HepG2 (cell line): ENCODE data around the gene NOC2L. TPM values are rescaled to one million over a fixed set of nuclear protein-coding genes. Genes with fewer than 3 reads are reported as not detected.
"Not testable (repeated sequence)": the region's sequence is repeated elsewhere in the genome, so short reads cannot be mapped to it uniquely, and the experiment has no call there.

Experiments used
- ATAC-seq: fragments of 200-7000 bp; cut with Tn5 transposase; 3 replicates; pipeline ENCODE4 v1.9.1; 2020; ENCODE audit warnings: mild to moderate bottlenecking, moderate library complexity
- BruUV-seq: library from RNA; stranded (reverse); fragments of 400-500 nt; replicated peaks from 2 replicates; lab custom pipeline; 2021; lab: Mats Ljungman, UMichigan
- CTCF ChIA-PET: fragments of 300-600 bp; formaldehyde crosslinking; extraction: SDS; loops from one replicate; lab custom pipeline; 2021; ENCODE audit warnings: low total read pairs, inconsistent platforms, low intra/inter-chr PET ratio; lab: Yijun Ruan, JAX
- POLR2A ChIA-PET: fragments of 350-600 bp; sonication (Branson Sonifier 250); formaldehyde crosslinking; loops from one replicate; lab custom pipeline; 2020; ENCODE audit warnings: antibody characterized with exemption, inconsistent platforms; lab: Yijun Ruan, JAX
- DNase-seq: peaks from one replicate; pipeline ENCODE4 v3.0.0-alpha.2; 2015; ENCODE audit warnings: low spot score
- FAIRE-seq: peaks from 3 replicates; lab custom pipeline; 2011; peaks lifted over from hg19 to GRCh38; lab: Jason Lieb, UNC
- H2AFZ ChIP-seq: one replicate; pipeline ENCODE4 v1.6.1; 2011; ENCODE audit warnings: low read length, inconsistent platforms
- H3K27ac ChIP-seq: fragments of 300-600 bp; 3 replicates; pipeline ENCODE4 v1.8.0; 2011; ENCODE audit warnings: mixed run types, mild to moderate bottlenecking, mixed read lengths, low read length, inconsistent platforms; ENCODE audit not compliant: insufficient read depth; ENCODE audit errors: extremely low read length
- H3K27me3 ChIP-seq, 2 experiments: fragments of 200-600 bp in 1 of 2; 2 replicates in 1 of 2; 3 replicates in 1 of 2; pipeline versions ENCODE4 v1.6.0 to v1.8.0; 2011; ENCODE audit warnings: low read length in 2 of 2, mild to moderate bottlenecking in 2 of 2, moderate library complexity in 2 of 2, inconsistent platforms in 1 of 2; ENCODE audit not compliant: insufficient read depth in 2 of 2, control insufficient read depth in 1 of 2
- H3K36me3 ChIP-seq, 2 experiments: fragments of 200-600 bp in 1 of 2; replicated peaks in 1 of 2; 2 replicates in 1 of 2; 3 replicates in 1 of 2; pipeline versions ENCODE4 v1.5.1 to v1.8.0; 2011; ENCODE audit warnings: low read length in 2 of 2, inconsistent platforms in 1 of 2; ENCODE audit not compliant: insufficient read depth in 2 of 2, control insufficient read depth in 1 of 2
- H3K4me1 ChIP-seq: 2 replicates; pipeline ENCODE4 v1.5.1; 2012; ENCODE audit warnings: low read length, inconsistent platforms; ENCODE audit not compliant: insufficient read depth
- H3K4me2 ChIP-seq: 2 replicates; pipeline ENCODE4 v1.6.0; 2011; ENCODE audit warnings: low read depth, low read length, inconsistent platforms
- H3K4me3 ChIP-seq, 3 experiments: fragments of 200-600 bp in 1 of 3; sonication (generic), shearing (Covaris generic) in 1 of 3; replicated peaks in 1 of 3; 2 replicates each; pipeline ENCODE4 v1.5.1; 2011 to 2016; ENCODE audit warnings: low read length in 3 of 3, inconsistent platforms in 2 of 3, low read depth in 2 of 3, mild to moderate bottlenecking in 2 of 3, control low read depth in 1 of 3, mixed read lengths in 1 of 3; ENCODE audit not compliant: insufficient read depth in 1 of 3
- H3K79me2 ChIP-seq: one replicate; pipeline ENCODE4 v1.6.1; 2011; ENCODE audit warnings: low read length, inconsistent platforms; ENCODE audit not compliant: insufficient read depth
- H3K9ac ChIP-seq: 2 replicates; pipeline ENCODE4 v1.6.0; 2011; ENCODE audit warnings: mild to moderate bottlenecking, low read depth, low read length, inconsistent platforms; ENCODE audit not compliant: insufficient read depth
- H3K9me3 ChIP-seq: 2 replicates; pipeline ENCODE4 v1.5.1; 2012; ENCODE audit warnings: mild to moderate bottlenecking, low read length
- H4K20me1 ChIP-seq: 2 replicates; pipeline ENCODE4 v1.6.0; 2011; ENCODE audit warnings: inconsistent platforms, mild to moderate bottlenecking, low read length, moderate library complexity; ENCODE audit not compliant: insufficient read depth
- RBFOX2 ChIP-seq: fragments of 200-400 bp; formaldehyde crosslinking; IDR thresholded peaks from 2 replicates; pipeline ENCODE4 v1.6.1; 2017; ENCODE audit warnings: low read depth, mild to moderate bottlenecking, low read length
- WGBS: methylation state at CpG from one replicate; pipeline ENCODE4 v1.1.6; 2017; ENCODE audit warnings: low lambda C conversion rate; 5-methylcytosine and 5-hydroxymethylcytosine counted together
- in situ Hi-C: cut with HindIII; loops from 2 replicates; pipeline ENCODE4 v1.10.0; 2017; ENCODE audit warnings: low pct_unique_long_range_greater_than_20kb; ENCODE audit not compliant: extremely low pct_ligation_motif_present
- intact Hi-C: fragments of 100-400 bp; cut with micrococcal nuclease; formaldehyde crosslinking; loops from one replicate; pipeline ENCODE4 v1.10.0; 2022; ENCODE audit not compliant: unreplicated experiment
- polyA plus RNA-seq, 8 experiments: library from polyadenylated mRNA; depleted of rRNA in 3 of 8; stranded (reverse) in 7 of 8; unstranded in 1 of 8; fragments of >200 nt; fragmentation: Illumina TruSeq in 4 of 8; extraction: Trizol in 4 of 8; gene quantifications; 2 replicates each; pipeline versions ENCODE4 v1.2.1 to v1.2.3, GENCODE V29; 2011 to 2016; ENCODE audit warnings: low read depth in 4 of 8, missing spikeins in 1 of 8, mixed read lengths in 1 of 8; ENCODE audit not compliant: insufficient read depth in 1 of 8
- total RNA-seq, 5 experiments: library from RNA; depleted of rRNA; stranded (reverse); fragments of >200 nt; fragmentation: Illumina TruSeq; extraction: Trizol; gene quantifications; 2 replicates each; pipeline ENCODE4 v1.2.3, GENCODE V29; 2016; ENCODE audit warnings: low read depth in 1 of 5
- TF ChIP-seq, protein P1 (sequence below): IDR thresholded peaks from 2 replicates; pipeline ENCODE4 v1.6.1; 2016; ENCODE audit warnings: low read depth, control low read depth

NOC2L gene
- total and polyA plus RNA-seq, 2 of the 13 experiments (the other 11 are each of a cell fraction or from before 2014, with no cell fraction given), result 32.0 to 103 TPM

- POLR2A ChIA-PET, result no interaction called here
- no peaks in the 10 kb centered on the region for H3K9me3 ChIP-seq
- H3K4me3 ChIP-seq, result no peak overlapping the region
- WGBS, result no CpG with 5 or more reads among the region's 15 CpGs
- in situ Hi-C loops, result no loop called here
- BruUV-seq, result no TSS peak
- H3K9ac ChIP-seq, result no peak overlapping the region
- H3K79me2 ChIP-seq, result no peaks in the 10 kb centered on the region
- H3K27ac ChIP-seq, result no peak overlapping the region
- H4K20me1 ChIP-seq, result peaks cover 8% of the 10 kb centered on the region; the same call in 1 of the 2 replicates
- ATAC-seq (no peak), DNase-seq (no peak), FAIRE-seq (no peak)
- H3K4me1 ChIP-seq, result no peaks in the 10 kb centered on the region
- no peak overlapping the region for H2AFZ ChIP-seq
- intact Hi-C loops, result no loop called here
- H3K27me3 ChIP-seq, result no peaks in the 10 kb centered on the region
- no peak overlapping the region for H3K4me2 ChIP-seq
- CTCF ChIA-PET, result no interaction called here
- TF ChIP-seq, protein P1, sequence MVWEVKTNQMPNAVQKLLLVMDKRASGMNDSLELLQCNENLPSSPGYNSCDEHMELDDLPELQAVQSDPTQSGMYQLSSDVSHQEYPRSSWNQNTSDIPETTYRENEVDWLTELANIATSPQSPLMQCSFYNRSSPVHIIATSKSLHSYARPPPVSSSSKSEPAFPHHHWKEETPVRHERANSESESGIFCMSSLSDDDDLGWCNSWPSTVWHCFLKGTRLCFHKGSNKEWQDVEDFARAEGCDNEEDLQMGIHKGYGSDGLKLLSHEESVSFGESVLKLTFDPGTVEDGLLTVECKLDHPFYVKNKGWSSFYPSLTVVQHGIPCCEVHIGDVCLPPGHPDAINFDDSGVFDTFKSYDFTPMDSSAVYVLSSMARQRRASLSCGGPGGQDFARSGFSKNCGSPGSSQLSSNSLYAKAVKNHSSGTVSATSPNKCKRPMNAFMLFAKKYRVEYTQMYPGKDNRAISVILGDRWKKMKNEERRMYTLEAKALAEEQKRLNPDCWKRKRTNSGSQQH, result no peak
- 0 out of 2 replicates have a peak, but pooled peaks have one; percentile 33 for TF ChIP-seq RBFOX2
- TF ChIP-seq, all 625 proteins: peak for 1
- peaks cover 35 to 70% of the 10 kb centered on the region in 2 experiments for H3K36me3 ChIP-seq
Observed at GRCh38 chr1:947958-948357, 11.1 kb downstream of the NOC2L start.

DNA sequence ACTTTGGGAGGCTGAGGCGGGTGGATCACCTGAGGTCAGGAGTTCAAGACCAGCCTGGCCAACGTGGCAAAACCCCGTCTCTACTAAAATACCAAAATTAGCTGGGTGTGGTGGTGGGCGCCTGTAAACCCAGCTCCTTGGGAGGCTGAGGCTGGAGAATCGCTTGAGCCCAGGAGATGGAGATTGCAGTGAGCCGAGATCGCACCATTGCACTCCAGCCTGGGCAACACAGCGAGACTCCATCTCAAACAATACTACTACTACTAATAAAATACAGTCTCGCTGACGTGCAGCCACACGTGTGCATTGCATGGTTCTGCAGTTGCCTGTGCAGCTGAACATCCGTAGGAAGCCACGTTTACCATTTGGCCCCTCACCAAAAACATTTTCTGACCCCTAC lies 12.2 kb downstream of the NOC2L start:
- WGBS, result 96% methylated on average over 8 of the region's 13 CpGs
- CTCF ChIA-PET, H3K27me3 ChIP-seq, FAIRE-seq, ATAC-seq, H3K4me2 ChIP-seq, H2AFZ ChIP-seq, BruUV-seq, H3K4me1 ChIP-seq, H3K27ac ChIP-seq, H4K20me1 ChIP-seq, H3K9ac ChIP-seq, H3K4me3 ChIP-seq, H3K9me3 ChIP-seq, intact Hi-C loops, DNase-seq, in situ Hi-C loops, H3K79me2 ChIP-seq, POLR2A ChIA-PET: not testable (repeated sequence)
- peaks cover 32 to 60% of the 10 kb centered on the region in 2 experiments for H3K36me3 ChIP-seq
